K562 (cell line): ENCODE data around the gene C2CD2L. TPM values are rescaled to one million over a fixed set of nuclear protein-coding genes. Genes with fewer than 3 reads are reported as not detected.
"Not testable (repeated sequence)": the region's sequence is repeated elsewhere in the genome, so short reads cannot be mapped to it uniquely, and the experiment has no call there.

ENCODE experiments used
- ATAC-seq: fragments of 200-7000 bp; cut with Tn5 transposase; 3 replicates; pipeline ENCODE4 v1.9.1; 2020; ENCODE audit warnings: moderate library complexity
- BruUV-seq: library from RNA; stranded (reverse); fragments of 400-500 nt; replicated peaks from 2 replicates; lab custom pipeline; 2021; lab: Mats Ljungman, UMichigan
- CTCF ChIA-PET: fragments of 300-600 bp; formaldehyde crosslinking; extraction: SDS; loops from one replicate; lab custom pipeline; 2021; ENCODE audit warnings: low intra/inter-chr PET ratio; lab: Yijun Ruan, JAX
- POLR2A ChIA-PET: fragments of 300-600, 350-650 bp; sonication (Branson Sonifier 250); formaldehyde crosslinking; extraction: SDS; loops from one replicate; lab custom pipeline; 2021; ENCODE audit warnings: antibody characterized with exemption, inconsistent platforms; lab: Yijun Ruan, JAX
- DNase-seq, 4 experiments: peaks; one replicate each; pipeline versions ENCODE4 v3.0.0 to v3.0.0-alpha.2; 2011 to 2018; ENCODE audit warnings: low spot score in 3 of 4, mixed read lengths in 3 of 4; ENCODE audit errors: extremely low read depth in 1 of 4
- FAIRE-seq: peaks from 2 replicates; lab custom pipeline; 2011; peaks lifted over from hg19 to GRCh38; lab: Jason Lieb, UNC
- H2AFZ ChIP-seq: 2 replicates; pipeline ENCODE4 v1.6.0; 2011; ENCODE audit warnings: low read depth, low read length, control low read depth, inconsistent platforms
- H3K27ac ChIP-seq: fragments of 200-600 bp; 3 replicates; pipeline ENCODE4 v1.8.0; 2011; ENCODE audit warnings: low read depth, mild to moderate bottlenecking, control low read depth, inconsistent platforms, low read length, moderate library complexity, mixed read lengths; ENCODE audit errors: extremely low read depth
- H3K27me3 ChIP-seq, 2 experiments: fragments of 300-600 bp in 1 of 2; 2 replicates in 1 of 2; 3 replicates in 1 of 2; pipeline versions ENCODE4 v1.6.0 to v1.8.0; 2011; ENCODE audit warnings: inconsistent platforms in 2 of 2, low read length in 2 of 2, mild to moderate bottlenecking in 1 of 2, mixed read lengths in 1 of 2, moderate library complexity in 1 of 2; ENCODE audit not compliant: control insufficient read depth in 2 of 2, insufficient read depth in 2 of 2
- H3K36me3 ChIP-seq: fragments of 300-600 bp; 3 replicates; pipeline ENCODE4 v1.8.0; 2011; ENCODE audit warnings: mild to moderate bottlenecking, low read length, inconsistent platforms; ENCODE audit not compliant: control insufficient read depth, insufficient read depth
- H3K4me1 ChIP-seq, 2 experiments: fragments of 200-600 bp in 1 of 2; replicated peaks in 1 of 2; 2 replicates in 1 of 2; 3 replicates in 1 of 2; pipeline versions ENCODE4 v1.5.1 to v1.8.0; 2011; ENCODE audit warnings: inconsistent platforms in 2 of 2, low read length in 2 of 2, mild to moderate bottlenecking in 1 of 2, mixed read lengths in 1 of 2, moderate library complexity in 1 of 2; ENCODE audit not compliant: control insufficient read depth in 2 of 2, insufficient read depth in 2 of 2
- H3K4me2 ChIP-seq: 2 replicates; pipeline ENCODE4 v1.6.1; 2011; ENCODE audit warnings: low read length, control low read depth, inconsistent platforms, mixed read lengths; ENCODE audit not compliant: insufficient read depth
- H3K4me3 ChIP-seq: fragments of 200-600 bp; sonication (generic), shearing (Covaris generic); 2 replicates; pipeline ENCODE4 v1.5.1; 2016; ENCODE audit warnings: control low read depth, inconsistent platforms
- H3K79me2 ChIP-seq: fragments of 200-600 bp; 3 replicates; pipeline ENCODE4 v1.8.0; 2011; ENCODE audit warnings: low read length, inconsistent platforms; ENCODE audit not compliant: control insufficient read depth, insufficient read depth
- H3K9ac ChIP-seq, 2 experiments: 2 replicates each; pipeline versions ENCODE4 v1.6.0 to v1.6.1; 2011; ENCODE audit warnings: low read depth in 2 of 2, low read length in 2 of 2, control low read depth in 1 of 2, inconsistent platforms in 1 of 2, mild to moderate bottlenecking in 1 of 2, mixed read lengths in 1 of 2; ENCODE audit not compliant: insufficient read depth in 1 of 2
- H3K9me1 ChIP-seq: one replicate; pipeline ENCODE4 v1.6.0; 2011; ENCODE audit warnings: inconsistent platforms, mild to moderate bottlenecking, low read length, moderate library complexity; ENCODE audit not compliant: control insufficient read depth, insufficient read depth
- H3K9me3 ChIP-seq: replicated peaks from 2 replicates; pipeline ENCODE4 v1.5.1; 2011; ENCODE audit warnings: low read depth, low read length, inconsistent platforms; ENCODE audit not compliant: control insufficient read depth, insufficient read depth
- H4K20me1 ChIP-seq: replicated peaks from 2 replicates; pipeline ENCODE4 v1.6.1; 2011; ENCODE audit warnings: low read length, inconsistent platforms, mixed read lengths; ENCODE audit not compliant: control insufficient read depth, insufficient read depth
- ZNF592 ChIP-seq: fragments of 450-650 bp; IDR thresholded peaks from 2 replicates; pipeline ENCODE4 v1.6.1; 2017; ENCODE audit warnings: antibody characterized with exemption, mild to moderate bottlenecking
- WGBS: fragments of 100-300 bp; shearing (Covaris generic); methylation state at CpG from one replicate; pipeline ENCODE4 v1.1.6; 2016; ENCODE audit warnings: low coverage, mixed read lengths; ENCODE audit not compliant: insufficient coverage; ENCODE audit errors: missing lambda C conversion rate; 5-methylcytosine and 5-hydroxymethylcytosine counted together
- in situ Hi-C: fragments of 300-500 bp; cut with MboI; formaldehyde crosslinking; loops from 4 replicates; pipeline ENCODE4 v1.15.0; 2018; ENCODE audit warnings: inconsistent platforms, mixed read lengths
- intact Hi-C: fragments of 100-400 bp; cut with micrococcal nuclease; formaldehyde crosslinking; loops from 2 replicates; pipeline ENCODE4 v1.14.2; 2022
- polyA plus RNA-seq, 8 experiments: library from polyadenylated mRNA; depleted of rRNA in 4 of 8; stranded (reverse) in 5 of 8; unstranded in 3 of 8; fragments of >200 nt; fragmentation: Nextera tagmentation in 2 of 8; fragmentation: Illumina TruSeq in 1 of 8; extraction: Ambion mirVana in 2 of 8; extraction: Trizol in 1 of 8; gene quantifications; 2 replicates each; pipeline versions ENCODE4 v1.2.1 to v1.2.3, GENCODE V29; 2011 to 2014; ENCODE audit warnings: inconsistent platforms in 1 of 8, missing spikeins in 1 of 8
- total RNA-seq, 7 experiments: library from RNA; depleted of rRNA in 6 of 7; stranded (reverse); fragments of >200 nt in 6 of 7; fragmentation: Illumina TruSeq in 2 of 7; extraction: Trizol in 2 of 7; gene quantifications; 2 replicates each; pipeline versions ENCODE4 v1.2.1 to v1.2.3, GENCODE V29; 2011 to 2021; ENCODE audit warnings: low replicate concordance in 1 of 7
- TF ChIP-seq, protein P1 (sequence below): sonication (generic); formaldehyde crosslinking; IDR thresholded peaks from 2 replicates; pipeline ENCODE4 v1.8.1; 2023; ENCODE audit warnings: mild to moderate bottlenecking, missing genetic modification reagents

C2CD2L gene
- total and polyA plus RNA-seq, 9 of the 15 experiments (the other 6 are each of a cell fraction or from before 2014, with no cell fraction given) = 0.66 to 41.2 (median 14.8) TPM

- H3K4me2 ChIP-seq = not testable (repeated sequence)
Measured at GRCh38 chr11:119059128-119059527, 48.0 kb upstream of the C2CD2L start.

More at GRCh38 chr11:119059128-119059527, 48.0 kb upstream of the C2CD2L start:
- H4K20me1 ChIP-seq, H3K9me3 ChIP-seq, BruUV-seq, in situ Hi-C loops, CTCF ChIA-PET, POLR2A ChIA-PET, H3K9ac ChIP-seq, H3K27me3 ChIP-seq, H3K4me3 ChIP-seq, intact Hi-C loops, H3K27ac ChIP-seq, FAIRE-seq, DNase-seq, ATAC-seq, H3K9me1 ChIP-seq, H2AFZ ChIP-seq: not testable (repeated sequence)
- WGBS = no CpG with 5 or more reads among the region's 35 CpGs
- Histone ChIP-seq H3K36me3 (peaks cover 25% of the 10 kb centered on the region), H3K79me2 (peaks cover 52% of the 10 kb centered on the region)
- TF ChIP-seq ZNF592 = 0 out of 2 replicates have a peak, but pooled peaks have one; percentile 2
- TF ChIP-seq, protein P1, sequence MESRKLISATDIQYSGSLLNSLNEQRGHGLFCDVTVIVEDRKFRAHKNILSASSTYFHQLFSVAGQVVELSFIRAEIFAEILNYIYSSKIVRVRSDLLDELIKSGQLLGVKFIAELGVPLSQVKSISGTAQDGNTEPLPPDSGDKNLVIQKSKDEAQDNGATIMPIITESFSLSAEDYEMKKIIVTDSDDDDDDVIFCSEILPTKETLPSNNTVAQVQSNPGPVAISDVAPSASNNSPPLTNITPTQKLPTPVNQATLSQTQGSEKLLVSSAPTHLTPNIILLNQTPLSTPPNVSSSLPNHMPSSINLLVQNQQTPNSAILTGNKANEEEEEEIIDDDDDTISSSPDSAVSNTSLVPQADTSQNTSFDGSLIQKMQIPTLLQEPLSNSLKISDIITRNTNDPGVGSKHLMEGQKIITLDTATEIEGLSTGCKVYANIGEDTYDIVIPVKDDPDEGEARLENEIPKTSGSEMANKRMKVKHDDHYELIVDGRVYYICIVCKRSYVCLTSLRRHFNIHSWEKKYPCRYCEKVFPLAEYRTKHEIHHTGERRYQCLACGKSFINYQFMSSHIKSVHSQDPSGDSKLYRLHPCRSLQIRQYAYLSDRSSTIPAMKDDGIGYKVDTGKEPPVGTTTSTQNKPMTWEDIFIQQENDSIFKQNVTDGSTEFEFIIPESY (CRISPR knock-in tag) = peak; percentile 78
- TF ChIP-seq, all 486 proteins: peak for 2; not testable (repeated sequence) for 484
- H3K4me1 ChIP-seq = peaks cover 27 to 28% of the 10 kb centered on the region in 2 experiments; a peak in 4 of 5 replicates
